Neuronal stem cell (in vitro differentiated cells): Measurements from ENCODE around the gene CYREN.

Experiments used
- DNase-seq: peaks from one replicate; pipeline ENCODE4 v3.0.0-alpha.2; 2013; ENCODE audit warnings: low spot score
- H2AFZ ChIP-seq: one replicate; pipeline ENCODE4 v1.6.1; 2013; ENCODE audit warnings: mild to moderate bottlenecking, low read length, inconsistent platforms
- H2AK5ac ChIP-seq: 2 replicates; pipeline ENCODE4 v1.6.1; 2013; ENCODE audit warnings: low read depth, mild to moderate bottlenecking, inconsistent platforms, low read length, moderate library complexity, mixed read lengths
- H2BK120ac ChIP-seq: 2 replicates; pipeline ENCODE4 v1.6.1; 2013; ENCODE audit warnings: low read depth, mild to moderate bottlenecking, inconsistent platforms, low read length, moderate library complexity, mixed read lengths
- H2BK12ac ChIP-seq: one replicate; pipeline ENCODE4 v1.6.1; 2013; ENCODE audit warnings: low read length, inconsistent platforms
- H2BK15ac ChIP-seq: 2 replicates; pipeline ENCODE4 v1.6.1; 2013; ENCODE audit warnings: mild to moderate bottlenecking, low read length, inconsistent platforms, mixed read lengths
- H2BK5ac ChIP-seq: one replicate; pipeline ENCODE4 v1.6.1; 2013; ENCODE audit warnings: inconsistent platforms, mild to moderate bottlenecking, low read length, moderate library complexity
- H3K14ac ChIP-seq: one replicate; pipeline ENCODE4 v1.6.1; 2013; ENCODE audit warnings: low read length, inconsistent platforms
- H3K18ac ChIP-seq: 2 replicates; pipeline ENCODE4 v1.6.1; 2013; ENCODE audit warnings: low read length, inconsistent platforms
- H3K23ac ChIP-seq: 2 replicates; pipeline ENCODE4 v1.6.1; 2013; ENCODE audit warnings: low read depth, mild to moderate bottlenecking, mixed read lengths, low read length, inconsistent platforms; ENCODE audit not compliant: poor library complexity
- H3K27ac ChIP-seq: replicated peaks from 3 replicates; pipeline ENCODE4 v1.5.1; 2013; ENCODE audit warnings: low read length, inconsistent platforms
- H3K27me3 ChIP-seq, 3 experiments: 2 replicates each; pipeline ENCODE4 v1.6.1; 2013; ENCODE audit warnings: low read length in 3 of 3, mild to moderate bottlenecking in 2 of 3, inconsistent platforms in 1 of 3, low read depth in 1 of 3, mixed read lengths in 1 of 3, moderate library complexity in 1 of 3; ENCODE audit not compliant: control insufficient read depth in 3 of 3, insufficient read depth in 3 of 3
- H3K36me3 ChIP-seq, 2 donors: replicated peaks in 1 of 2; 2 replicates each; pipeline ENCODE4 v1.6.1; 2013; ENCODE audit warnings: low read length in 2 of 2; ENCODE audit not compliant: control insufficient read depth in 2 of 2, insufficient read depth in 2 of 2
- H3K4ac ChIP-seq: 2 replicates; pipeline ENCODE4 v1.6.1; 2013; ENCODE audit warnings: inconsistent platforms, mild to moderate bottlenecking, low read length, moderate library complexity
- H3K4me1 ChIP-seq, 2 donors: 1 replicate in 1 of 2; 2 replicates in 1 of 2; pipeline ENCODE4 v1.6.1; 2013; ENCODE audit warnings: low read length in 2 of 2, low read depth in 1 of 2; ENCODE audit not compliant: control insufficient read depth in 2 of 2, insufficient read depth in 1 of 2
- H3K4me2 ChIP-seq: one replicate; pipeline ENCODE4 v1.6.1; 2013; ENCODE audit warnings: mild to moderate bottlenecking, low read length, inconsistent platforms; ENCODE audit not compliant: insufficient read depth, poor library complexity, severe bottlenecking
- H3K4me3 ChIP-seq, 2 donors: 2 replicates each; pipeline ENCODE4 v1.5.1; 2013; ENCODE audit warnings: low read length in 2 of 2, mild to moderate bottlenecking in 2 of 2, inconsistent platforms in 1 of 2, moderate library complexity in 1 of 2
- H3K79me1 ChIP-seq: one replicate; pipeline ENCODE4 v1.6.1; 2013; ENCODE audit warnings: low read depth, mild to moderate bottlenecking, inconsistent platforms, low read length, moderate library complexity
- H3K9ac ChIP-seq: one replicate; pipeline ENCODE4 v1.6.1; 2013; ENCODE audit warnings: mild to moderate bottlenecking, low read depth, low read length, inconsistent platforms; ENCODE audit not compliant: poor library complexity
- H3K9me3 ChIP-seq, 2 donors: replicated peaks in 1 of 2; 2 replicates each; pipeline versions ENCODE3 to v1.6.1; 2013; ENCODE audit warnings: low read length in 2 of 2, mild to moderate bottlenecking in 2 of 2, inconsistent platforms in 1 of 2, low read depth in 1 of 2, mixed read lengths in 1 of 2, moderate library complexity in 1 of 2; ENCODE audit not compliant: control insufficient read depth in 2 of 2, insufficient read depth in 1 of 2
- H4K8ac ChIP-seq: one replicate; pipeline ENCODE4 v1.6.1; 2013; ENCODE audit warnings: low read depth, mild to moderate bottlenecking, inconsistent platforms, low read length, moderate library complexity
- H4K91ac ChIP-seq: one replicate; pipeline ENCODE4 v1.6.1; 2013; ENCODE audit warnings: low read length, low read depth, mild to moderate bottlenecking, inconsistent platforms; ENCODE audit not compliant: poor library complexity
- WGBS, 2 donors: extraction: QIAGEN DNeasy Blood & Tissue Kit; methylation state at CpG; one replicate each; pipeline ENCODE4 v1.1.7; 2013; ENCODE audit warnings: missing lambda C conversion rate in 2 of 2, mixed read lengths in 1 of 2; ENCODE audit not compliant: insufficient read length in 2 of 2, insufficient replicate concordance in 1 of 2; ENCODE audit errors: extremely low coverage in 2 of 2; 5-methylcytosine and 5-hydroxymethylcytosine counted together

Gene CYREN

GRCh38 chr7:135184254-135184841, 13.8 kb upstream of the CYREN start:
- Histone ChIP-seq H2BK5ac (no peak overlapping the region), H3K4me2 (no peak overlapping the region), H3K18ac (no peak overlapping the region), H4K91ac (no peak overlapping the region), H2BK15ac (no peak overlapping the region), H3K14ac (no peak overlapping the region), H3K4me1 (no peaks in the 10 kb centered on the region), H2AK5ac (no peak overlapping the region), H3K23ac (peak overlapping the region; percentile 16), H3K4ac (no peak overlapping the region), H3K27me3 (no peaks in the 10 kb centered on the region), H3K4me3 (peak overlapping the region in 1 of 2 donors; percentile 22), H3K36me3 (peaks cover 4 to 52% of the 10 kb centered on the region in 2 donors), H3K27ac (no peak overlapping the region), H2AFZ (no peak overlapping the region), H4K8ac (no peak overlapping the region), H3K79me1 (no peaks in the 10 kb centered on the region), H2BK120ac (no peak overlapping the region), H3K9ac (no peak overlapping the region), H3K9me3 (peaks cover 14 to 16% of the 10 kb centered on the region in 2 donors), H2BK12ac (no peak overlapping the region)
- no CpG with 5 or more reads among the region's 5 CpGs for WGBS, 2 donors
- no peak for DNase-seq

- Histone ChIP-seq H4K91ac (no peak overlapping the region), H2BK120ac (no peak overlapping the region), H4K8ac (no peak overlapping the region), H3K14ac (no peak overlapping the region), H3K79me1 (no peaks in the 10 kb centered on the region), H3K27ac (no peak overlapping the region), H3K4ac (no peak overlapping the region), H3K4me2 (no peak overlapping the region), H3K18ac (no peak overlapping the region), H2BK15ac (no peak overlapping the region), H2AFZ (no peak overlapping the region), H3K9ac (no peak overlapping the region), H3K4me1 (no peaks in the 10 kb centered on the region), H2BK12ac (no peak overlapping the region), H2AK5ac (no peak overlapping the region), H3K4me3 (no peak overlapping the region), H3K36me3 (peaks cover 2 to 43% of the 10 kb centered on the region in 2 donors), H3K23ac (no peak overlapping the region), H3K9me3 (peaks cover 14 to 16% of the 10 kb centered on the region in 2 donors), H3K27me3 (no peaks in the 10 kb centered on the region), H2BK5ac (no peak overlapping the region)
- DNase-seq = no peak
- no CpG with 5 or more reads among the region's 7 CpGs for WGBS, 2 donors
Observed at GRCh38 chr7:135183478-135183877, 13.0 kb upstream of the CYREN start.

- H3K9me3 ChIP-seq = peaks cover 14 to 16% of the 10 kb centered on the region in 2 donors
- H3K4me3 ChIP-seq = peak overlapping the region in 1 of 2 donors; percentile 12
- H3K23ac ChIP-seq = peak overlapping the region; percentile 87
- H3K4me2 ChIP-seq = no peak overlapping the region
- H3K9ac ChIP-seq = peak overlapping the region; percentile 14
- no peak overlapping the region for H2BK120ac ChIP-seq
- H3K79me1 ChIP-seq = no peaks in the 10 kb centered on the region
- no peak overlapping the region for H2AK5ac ChIP-seq
- no peak overlapping the region for H2AFZ ChIP-seq
- peaks cover 2 to 11% of the 10 kb centered on the region in 2 donors for H3K4me1 ChIP-seq
- H3K14ac ChIP-seq = no peak overlapping the region
- H4K8ac ChIP-seq = no peak overlapping the region
- H4K91ac ChIP-seq = no peak overlapping the region
- no peak overlapping the region for H2BK5ac ChIP-seq
- H3K4ac ChIP-seq = no peak overlapping the region
- no peak overlapping the region for H3K18ac ChIP-seq
- H2BK12ac ChIP-seq = no peak overlapping the region
- WGBS, 2 donors = no CpG with 5 or more reads among the region's 31 CpGs
- no peaks in the 10 kb centered on the region for H3K27me3 ChIP-seq
- DNase-seq = no peak
- peak overlapping the region; percentile 17 for H2BK15ac ChIP-seq
- peaks cover 2 to 35% of the 10 kb centered on the region in 2 donors for H3K36me3 ChIP-seq
- no peak overlapping the region for H3K27ac ChIP-seq
Observed at GRCh38 chr7:135181929-135182678, 11.6 kb upstream of the CYREN start.

- H2BK120ac ChIP-seq = no peak overlapping the region
- no peak overlapping the region for H3K14ac ChIP-seq
- DNase-seq = no peak
- H2AK5ac ChIP-seq = no peak overlapping the region
- H3K79me1 ChIP-seq = no peaks in the 10 kb centered on the region
- peaks cover 14 to 16% of the 10 kb centered on the region in 2 donors for H3K9me3 ChIP-seq
- H3K27ac ChIP-seq = no peak overlapping the region
- H2AFZ ChIP-seq = no peak overlapping the region
- no peak overlapping the region for H2BK5ac ChIP-seq
- no peak overlapping the region for H2BK12ac ChIP-seq
- H4K91ac ChIP-seq = no peak overlapping the region
- H3K4me2 ChIP-seq = no peak overlapping the region
- H3K23ac ChIP-seq = no peak overlapping the region
- H3K4ac ChIP-seq = no peak overlapping the region
- no peak overlapping the region for H2BK15ac ChIP-seq
- no CpG with 5 or more reads among the region's 3 CpGs for WGBS, 2 donors
- no peak overlapping the region for H3K9ac ChIP-seq
- H3K36me3 ChIP-seq = peaks cover 2 to 29% of the 10 kb centered on the region in 2 donors
- peaks cover 3 to 11% of the 10 kb centered on the region in 2 donors for H3K4me1 ChIP-seq
- no peak overlapping the region for H3K4me3 ChIP-seq
- no peaks in the 10 kb centered on the region for H3K27me3 ChIP-seq
- no peak overlapping the region for H3K18ac ChIP-seq
- H4K8ac ChIP-seq = no peak overlapping the region
Observed at GRCh38 chr7:135181261-135181928, 10.9 kb upstream of the CYREN start.
